IPS DF 6.9 (cell line): ENCODE results near the gene RIOX2.

Experiments used
- DNase-seq: peaks from one replicate; pipeline ENCODE4 v3.0.0-alpha.2; 2013; ENCODE audit warnings: low read depth, low spot score
- H3K27ac ChIP-seq: one replicate; pipeline ENCODE4 v1.5.1; 2013; ENCODE audit warnings: low read length, control low read depth
- H3K27me3 ChIP-seq: 2 replicates; pipeline ENCODE4 v1.6.1; 2013; ENCODE audit warnings: mild to moderate bottlenecking, low read length; ENCODE audit not compliant: control insufficient read depth, insufficient read depth
- H3K36me3 ChIP-seq: 2 replicates; pipeline ENCODE4 v1.6.1; 2013; ENCODE audit warnings: low read length; ENCODE audit not compliant: control insufficient read depth, insufficient read depth
- H3K4me1 ChIP-seq: 2 replicates; pipeline ENCODE4 v1.6.1; 2013; ENCODE audit warnings: low read length; ENCODE audit not compliant: control insufficient read depth, insufficient read depth
- H3K4me3 ChIP-seq: 2 replicates; pipeline ENCODE4 v1.5.1; 2013; ENCODE audit warnings: mild to moderate bottlenecking, low read length
- H3K9me3 ChIP-seq: 2 replicates; pipeline ENCODE4 v1.6.1; 2013; ENCODE audit warnings: low read length, inconsistent platforms; ENCODE audit not compliant: control insufficient read depth, insufficient read depth
- WGBS: extraction: QIAGEN DNeasy Blood & Tissue Kit; methylation state at CpG from one replicate; pipeline ENCODE4 v1.1.7; 2013; ENCODE audit warnings: mixed read lengths, missing lambda C conversion rate; ENCODE audit not compliant: insufficient read length, insufficient coverage; 5-methylcytosine and 5-hydroxymethylcytosine counted together

The RIOX2 gene

GRCh38 chr3:97954228-97954827 is 17.9 kb downstream of the RIOX2 start:
- WGBS: no CpG with 5 or more reads among the region's 9 CpGs
- Histone ChIP-seq H3K36me3 (no peaks in the 10 kb centered on the region; the same call in 1 of the 2 replicates), H3K4me1 (no peaks in the 10 kb centered on the region), H3K4me3 (no peak overlapping the region), H3K9me3 (no peaks in the 10 kb centered on the region), H3K27me3 (no peaks in the 10 kb centered on the region), H3K27ac (no peak overlapping the region)
- DNase-seq: no peak

GRCh38 chr3:97952872-97953271 is 19.4 kb downstream of the RIOX2 start:
- Histone ChIP-seq H3K36me3 (no peaks in the 10 kb centered on the region; the same call in 1 of the 2 replicates), H3K27me3 (no peaks in the 10 kb centered on the region), H3K9me3 (no peaks in the 10 kb centered on the region), H3K4me1 (no peaks in the 10 kb centered on the region), H3K27ac (no peak overlapping the region), H3K4me3 (no peak overlapping the region)
- no peak for DNase-seq
- WGBS: no CpG with 5 or more reads among the region's 1 CpG

GRCh38 chr3:97952280-97952679 is 20.0 kb downstream of the RIOX2 start:
- Histone ChIP-seq H3K36me3 (no peaks in the 10 kb centered on the region; the same call in 1 of the 2 replicates), H3K9me3 (no peaks in the 10 kb centered on the region), H3K27me3 (no peaks in the 10 kb centered on the region), H3K27ac (no peak overlapping the region), H3K4me3 (no peak overlapping the region), H3K4me1 (no peaks in the 10 kb centered on the region)
- DNase-seq: no peak
- WGBS: no CpG with 5 or more reads among the region's 3 CpGs

GRCh38 chr3:97950360-97950759 is 21.9 kb downstream of the RIOX2 start:
- Histone ChIP-seq H3K27me3 (no peaks in the 10 kb centered on the region), H3K27ac (no peak overlapping the region), H3K4me3 (no peak overlapping the region), H3K36me3 (no peaks in the 10 kb centered on the region; the same call in 1 of the 2 replicates), H3K4me1 (no peaks in the 10 kb centered on the region), H3K9me3 (no peaks in the 10 kb centered on the region)
- WGBS: no CpG with 5 or more reads among the region's 3 CpGs
- no peak for DNase-seq

- Histone ChIP-seq H3K36me3 (no peaks in the 10 kb centered on the region; the same call in 1 of the 2 replicates), H3K9me3 (no peaks in the 10 kb centered on the region), H3K4me3 (no peak overlapping the region), H3K27me3 (no peaks in the 10 kb centered on the region), H3K27ac (no peak overlapping the region), H3K4me1 (no peaks in the 10 kb centered on the region)
- no CpG with 5 or more reads among the region's 5 CpGs for WGBS
- no peak for DNase-seq
Observed at GRCh38 chr3:97949743-97950142, 22.5 kb downstream of the RIOX2 start.

GRCh38 chr3:97949110-97949485 is 23.1 kb downstream of the RIOX2 start:
- Histone ChIP-seq H3K27me3 (no peaks in the 10 kb centered on the region), H3K27ac (no peak overlapping the region), H3K9me3 (no peaks in the 10 kb centered on the region), H3K4me3 (no peak overlapping the region), H3K4me1 (no peaks in the 10 kb centered on the region), H3K36me3 (no peaks in the 10 kb centered on the region; the same call in 1 of the 2 replicates)
- no CpG with 5 or more reads among the region's 2 CpGs for WGBS
- DNase-seq: no peak

GRCh38 chr3:97948351-97949109 is 23.7 kb downstream of the RIOX2 start:
- Histone ChIP-seq H3K4me1 (no peaks in the 10 kb centered on the region), H3K27me3 (no peaks in the 10 kb centered on the region), H3K9me3 (no peaks in the 10 kb centered on the region), H3K27ac (no peak overlapping the region), H3K4me3 (no peak overlapping the region), H3K36me3 (no peaks in the 10 kb centered on the region; the same call in 1 of the 2 replicates)
- no CpG with 5 or more reads among the region's 5 CpGs for WGBS
- DNase-seq: no peak

- no peaks in the 10 kb centered on the region for H3K36me3 ChIP-seq
- no peak for DNase-seq
- H3K27ac ChIP-seq: no peak overlapping the region
- no peaks in the 10 kb centered on the region for H3K9me3 ChIP-seq
- no CpG with 5 or more reads among the region's 4 CpGs for WGBS
- no peaks in the 10 kb centered on the region for H3K27me3 ChIP-seq
- no peaks in the 10 kb centered on the region for H3K4me1 ChIP-seq
- no peak overlapping the region for H3K4me3 ChIP-seq
Observed at GRCh38 chr3:97942801-97943546, 29.3 kb downstream of the RIOX2 start.

GRCh38 chr3:97940034-97940433 is 32.2 kb downstream of the RIOX2 start:
- Histone ChIP-seq H3K27ac (no peak overlapping the region), H3K4me3 (no peak overlapping the region)
- WGBS: no CpG with 5 or more reads among the region's 1 CpG

GRCh38 chr3:97939401-97939800 is 32.8 kb downstream of the RIOX2 start:
- H3K9me3 ChIP-seq: no peaks in the 10 kb centered on the region
- no CpG with 5 or more reads among the region's 2 CpGs for WGBS
- no peak for DNase-seq

More at GRCh38 chr3:97940034-97940433, 32.2 kb downstream of the RIOX2 start:
- DNase-seq: no peak
- H3K4me1 ChIP-seq: no peaks in the 10 kb centered on the region
- no peaks in the 10 kb centered on the region for H3K9me3 ChIP-seq
- no peaks in the 10 kb centered on the region for H3K27me3 ChIP-seq
- no peaks in the 10 kb centered on the region for H3K36me3 ChIP-seq

More at GRCh38 chr3:97939401-97939800, 32.8 kb downstream of the RIOX2 start:
- H3K27ac ChIP-seq: no peak overlapping the region
- no peaks in the 10 kb centered on the region for H3K27me3 ChIP-seq
- no peaks in the 10 kb centered on the region for H3K36me3 ChIP-seq
- no peaks in the 10 kb centered on the region for H3K4me1 ChIP-seq
- H3K4me3 ChIP-seq: no peak overlapping the region
